GM19035 (cell line): ENCODE measurements around the gene JCAD.

Source experiments
- ATAC-seq: cut with Tn5 transposase; IDR thresholded peaks from one replicate; pipeline ENCODE4 v1.9.1; 2021; ENCODE audit not compliant: unreplicated experiment

The JCAD gene

GRCh38 chr10:30047924-30048531 lies 11.4 kb downstream of the JCAD start:
- no peak for ATAC-seq

GRCh38 chr10:30047430-30047829 lies 12.0 kb downstream of the JCAD start:
- peak; percentile 68 for ATAC-seq

GRCh38 chr10:30046476-30046875 lies 12.9 kb downstream of the JCAD start:
- ATAC-seq, result no peak

GRCh38 chr10:30045961-30046360 lies 13.4 kb downstream of the JCAD start:
- no peak for ATAC-seq

GRCh38 chr10:30043476-30044270 lies 15.7 kb downstream of the JCAD start:
- no peak for ATAC-seq

GRCh38 chr10:30042820-30043219 lies 16.6 kb downstream of the JCAD start:
- no peak for ATAC-seq

- ATAC-seq, result no peak
Observed at GRCh38 chr10:30041196-30042105, 17.9 kb downstream of the JCAD start.

GRCh38 chr10:30040597-30040996 lies 18.8 kb downstream of the JCAD start:
- no peak for ATAC-seq

GRCh38 chr10:30039988-30040387 lies 19.4 kb downstream of the JCAD start:
- ATAC-seq, result no peak

- no peak for ATAC-seq
Observed at GRCh38 chr10:30039567-30039966, 19.8 kb downstream of the JCAD start.

GRCh38 chr10:30038781-30039536 lies 20.4 kb downstream of the JCAD start:
- ATAC-seq, result no peak

GRCh38 chr10:30037620-30038336 lies 21.6 kb downstream of the JCAD start:
- no peak for ATAC-seq

GRCh38 chr10:30036811-30037210 lies 22.6 kb downstream of the JCAD start:
- no peak for ATAC-seq

GRCh38 chr10:30036341-30036740 lies 23.0 kb downstream of the JCAD start:
- no peak for ATAC-seq

- ATAC-seq, result peak; percentile 61
Observed at GRCh38 chr10:30034433-30035137, 24.8 kb downstream of the JCAD start.

- ATAC-seq, result no peak
Observed at GRCh38 chr10:30032125-30032524, 27.3 kb downstream of the JCAD start.

GRCh38 chr10:30029872-30030256 lies 29.5 kb downstream of the JCAD start:
- no peak for ATAC-seq

- ATAC-seq, result no peak
Observed at GRCh38 chr10:30029164-30029871, 30.1 kb downstream of the JCAD start.

- no peak for ATAC-seq
Observed at GRCh38 chr10:30028738-30029030, 30.7 kb downstream of the JCAD start.
